ENCODE data around the gene UBL4A.

UBL4A gene

GRCh38 chrX:154460326-154460725 is 26.1 kb downstream of the UBL4A start:
- DNase-seq = no peak

GRCh38 chrX:154459832-154460231 is 26.6 kb downstream of the UBL4A start:
- DNase-seq = no peak

- no peak for DNase-seq
Measured at GRCh38 chrX:154458954-154459778, 27.2 kb downstream of the UBL4A start.

GRCh38 chrX:154458116-154458953 is 28.1 kb downstream of the UBL4A start, which contains the start of gene PLXNA3:
Gene PLXNA3, plus strand, starts transcription at chrX:154458281. Its CDS starts 1,903 bp downstream, at chrX:154460184.
- peak; percentile 57 for DNase-seq

GRCh38 chrX:154457491-154458115 is 28.8 kb downstream of the UBL4A start:
- peak; percentile 25 for DNase-seq

GRCh38 chrX:154452823-154453222 is 33.6 kb downstream of the UBL4A start:
- no peak for DNase-seq

GRCh38 chrX:154450312-154450711 is 36.1 kb downstream of the UBL4A start:
- no peak for DNase-seq

GRCh38 chrX:154449618-154450017 is 36.8 kb downstream of the UBL4A start:
- no peak for DNase-seq

- no peak for DNase-seq
Measured at GRCh38 chrX:154448484-154448883, 37.9 kb downstream of the UBL4A start.

- DNase-seq = no peak
Measured at GRCh38 chrX:154446430-154446829, 40.0 kb downstream of the UBL4A start.

- DNase-seq = no peak
Measured at GRCh38 chrX:154445776-154446175, 40.6 kb downstream of the UBL4A start.

- DNase-seq = no peak
Measured at GRCh38 chrX:154444755-154445246, 41.6 kb downstream of the UBL4A start.

- peak; percentile 67 for DNase-seq
Measured at GRCh38 chrX:154443992-154444754, 42.2 kb downstream of the UBL4A start, which contains the start of gene FAM50A. Gene FAM50A, plus strand, starts transcription at chrX:154444141. Its CDS starts 95 bp downstream, at chrX:154444236.

- DNase-seq = no peak
Measured at GRCh38 chrX:154443479-154443910, 42.9 kb downstream of the UBL4A start.

GRCh38 chrX:154441984-154442707 is 44.3 kb downstream of the UBL4A start:
- no peak for DNase-seq

GRCh38 chrX:154441564-154441963 is 44.9 kb downstream of the UBL4A start:
- DNase-seq = no peak

- no peak for DNase-seq
Measured at GRCh38 chrX:154440623-154441357, 45.6 kb downstream of the UBL4A start.

- DNase-seq = no peak
Measured at GRCh38 chrX:154439841-154440240, 46.6 kb downstream of the UBL4A start.

- DNase-seq = no peak
Measured at GRCh38 chrX:154437971-154438893, 48.2 kb downstream of the UBL4A start.

All from stimulated activated naive CD4-positive, alpha-beta T cell treated with Interleukin-2 at 50 U/mL for 16 hours (primary cell).